Putamen (tissue), 1 donor: ENCODE results near the gene GULP1.
"Not testable (repeated sequence)": the region's sequence is repeated elsewhere in the genome, so short reads cannot be mapped to it uniquely, and the experiment has no call there.

Source experiments
- DNase-seq: peaks from one replicate; pipeline ENCODE4 v3.0.0-alpha.2; 2016; ENCODE audit warnings: low spot score

GULP1 gene

GRCh38 chr2:188601391-188601790 lies 309.7 kb downstream of the GULP1 start:
- no peak for DNase-seq

DNA sequence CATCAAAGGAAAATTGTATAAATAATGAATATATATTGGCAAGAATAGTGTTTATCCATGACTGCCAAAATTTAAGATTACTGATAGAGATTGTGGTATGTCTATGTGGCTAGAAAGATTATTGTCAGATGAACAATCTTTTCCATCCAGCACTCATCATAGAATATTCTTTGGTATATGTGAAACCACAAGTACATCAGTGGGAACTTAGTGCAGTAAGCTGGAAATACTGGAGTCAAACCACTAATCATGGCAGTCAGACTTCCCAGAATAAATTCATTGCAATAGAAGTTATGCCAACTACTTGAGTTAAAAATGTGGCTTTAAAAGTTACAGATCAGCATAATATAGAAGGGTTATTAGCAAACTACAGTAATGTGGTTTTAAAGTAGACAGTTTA lies 310.3 kb downstream of the GULP1 start:
- DNase-seq, result no peak

DNA sequence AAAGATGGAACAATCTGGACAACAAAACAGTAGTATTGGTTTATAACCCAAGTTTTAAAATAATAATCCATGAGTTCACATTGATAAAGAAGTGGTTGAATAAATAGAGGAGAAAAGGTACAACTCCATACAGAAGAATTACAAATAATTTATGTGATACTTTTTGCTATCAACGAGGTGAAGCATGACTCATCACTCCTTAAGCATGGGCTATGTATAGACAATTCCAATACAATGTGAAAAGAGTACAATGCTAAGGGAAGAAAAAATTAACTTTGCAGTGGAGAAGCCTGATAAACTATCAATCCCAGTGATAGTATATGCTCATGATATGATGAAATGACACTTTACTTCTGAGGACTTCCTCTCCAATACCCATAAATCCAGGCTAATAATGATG lies 312.9 kb downstream of the GULP1 start:
- peak; percentile 10 for DNase-seq

GRCh38 chr2:188605609-188606584 lies 314.2 kb downstream of the GULP1 start:
- not testable (repeated sequence) for DNase-seq

- DNase-seq, result not testable (repeated sequence)
Measured at GRCh38 chr2:188606596-188606995, 314.9 kb downstream of the GULP1 start.

GRCh38 chr2:188607501-188607900 lies 315.8 kb downstream of the GULP1 start:
- DNase-seq, result no peak

GRCh38 chr2:188609321-188610049 lies 317.8 kb downstream of the GULP1 start:
- DNase-seq, result no peak

DNA sequence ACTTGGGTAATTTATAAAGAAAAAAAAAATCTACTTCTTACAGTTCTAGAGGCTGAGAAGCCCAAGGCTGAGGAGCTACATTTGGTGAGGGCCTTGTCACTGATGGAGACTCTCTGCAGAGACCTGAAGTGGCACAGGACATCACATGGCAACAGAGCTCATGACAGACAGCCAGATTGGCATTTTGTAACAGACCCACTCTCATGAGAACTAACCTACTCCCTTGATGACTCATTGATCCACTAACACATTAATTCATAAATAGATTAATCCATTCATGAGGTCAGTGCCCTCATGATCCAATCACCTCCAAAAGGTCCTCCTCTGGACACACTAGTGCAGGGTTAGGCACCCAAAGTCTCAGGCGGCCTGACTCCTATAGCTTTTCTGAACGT lies 318.4 kb downstream of the GULP1 start:
- DNase-seq, result no peak

GRCh38 chr2:188610827-188611226 lies 319.2 kb downstream of the GULP1 start:
- no peak for DNase-seq

GRCh38 chr2:188619146-188619545 lies 327.5 kb downstream of the GULP1 start:
- no peak for DNase-seq

- no peak for DNase-seq
Measured at GRCh38 chr2:188620916-188621315, 329.2 kb downstream of the GULP1 start.

DNA sequence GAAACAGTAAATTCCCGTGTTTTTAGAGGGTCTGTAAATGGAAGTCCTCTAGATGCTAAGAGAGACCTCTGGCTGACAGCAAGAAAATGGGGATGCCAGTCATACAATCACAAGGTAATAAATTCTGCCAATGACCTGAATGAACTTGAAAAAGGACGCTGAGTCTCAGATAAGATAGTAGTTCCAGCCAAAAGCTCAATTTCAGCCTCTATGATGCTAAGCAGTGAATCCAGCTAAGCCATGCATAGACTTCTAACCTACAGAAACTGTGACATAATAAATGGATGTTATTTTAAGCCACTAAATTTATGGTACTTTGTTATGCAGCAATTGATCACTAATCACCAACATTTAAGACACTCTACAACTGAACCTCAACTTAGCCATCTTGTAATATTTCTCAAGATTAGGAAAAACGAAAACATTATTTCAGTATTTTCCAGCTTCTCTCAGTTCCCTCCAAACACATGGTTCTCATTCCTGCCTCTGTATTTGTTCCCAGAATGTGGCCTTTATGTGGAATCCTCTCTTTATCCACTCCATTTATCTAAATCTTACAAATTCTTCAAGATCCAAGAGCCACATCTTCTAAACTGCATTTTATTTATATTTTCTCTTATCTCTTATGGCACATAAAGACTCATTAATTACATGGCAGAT lies 331.1 kb downstream of the GULP1 start:
- no peak for DNase-seq

DNA sequence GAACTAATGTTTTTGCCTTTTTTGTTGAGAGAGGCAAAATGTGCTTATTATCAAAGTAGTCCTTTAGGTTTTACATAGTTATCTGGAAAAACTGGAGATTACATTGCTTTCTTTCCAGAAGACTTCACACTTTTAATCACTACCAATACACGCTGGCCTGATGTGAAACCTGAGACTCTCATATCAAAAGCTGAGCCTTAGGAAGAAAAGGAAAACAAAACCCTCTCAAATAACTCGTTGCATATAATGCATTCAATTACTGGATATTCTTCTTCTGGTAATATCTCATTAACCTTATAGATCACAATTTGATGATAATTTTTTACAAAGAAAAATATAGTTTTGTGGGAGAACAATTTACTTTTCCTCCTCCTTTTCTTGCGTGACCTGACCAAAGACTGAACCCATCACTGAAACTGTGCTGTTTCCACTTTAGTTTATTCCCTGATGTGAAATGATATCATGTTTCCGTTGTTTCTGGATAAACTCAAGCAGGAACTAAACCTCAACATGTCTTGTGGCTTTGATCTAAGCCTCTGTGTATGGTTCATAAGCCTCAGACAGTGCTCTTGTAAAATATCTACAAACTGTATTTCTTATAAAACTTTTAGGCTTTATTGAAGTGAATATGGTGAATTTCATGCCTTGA lies 332.4 kb downstream of the GULP1 start:
- no peak for DNase-seq

GRCh38 chr2:188627471-188627870 lies 335.8 kb downstream of the GULP1 start:
- no peak for DNase-seq

DNA sequence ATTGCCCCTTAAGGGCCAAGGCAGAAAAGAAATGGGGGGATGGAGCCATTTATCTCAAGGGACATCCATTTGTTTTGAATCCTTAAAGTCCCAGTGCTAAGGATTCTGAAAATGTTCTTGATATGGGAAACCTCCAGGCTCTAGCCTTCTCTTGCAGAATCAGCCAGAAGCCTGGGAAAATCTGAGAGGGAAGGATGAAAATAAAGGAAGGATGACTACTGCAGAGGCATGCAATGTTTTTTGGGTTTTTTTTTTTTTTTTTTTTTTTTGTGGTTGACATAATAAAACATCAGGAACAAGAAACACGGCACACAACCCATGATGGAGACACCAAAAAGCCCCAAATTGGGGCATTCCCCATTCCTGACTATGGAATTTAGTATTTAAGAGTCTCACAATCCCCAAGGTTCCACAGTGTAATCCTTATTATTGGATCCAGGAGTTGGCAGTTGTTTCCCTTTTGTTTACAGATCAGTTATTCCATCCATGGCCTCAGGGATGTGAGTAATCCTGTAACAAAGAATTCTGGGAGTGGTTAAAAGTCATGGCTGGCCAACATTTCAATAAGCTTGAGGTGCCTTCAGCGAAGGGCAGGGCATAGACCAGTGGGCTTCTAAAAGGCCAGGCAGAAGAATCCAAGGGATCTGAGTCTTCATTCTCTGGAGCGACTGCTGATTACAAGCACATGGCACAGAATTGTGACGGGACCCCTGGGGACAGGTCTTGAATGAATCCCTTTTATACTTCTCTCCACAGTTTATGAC lies 337.5 kb downstream of the GULP1 start:
- DNase-seq, result no peak

GRCh38 chr2:188629753-188630527 lies 338.3 kb downstream of the GULP1 start:
- no peak for DNase-seq

DNA sequence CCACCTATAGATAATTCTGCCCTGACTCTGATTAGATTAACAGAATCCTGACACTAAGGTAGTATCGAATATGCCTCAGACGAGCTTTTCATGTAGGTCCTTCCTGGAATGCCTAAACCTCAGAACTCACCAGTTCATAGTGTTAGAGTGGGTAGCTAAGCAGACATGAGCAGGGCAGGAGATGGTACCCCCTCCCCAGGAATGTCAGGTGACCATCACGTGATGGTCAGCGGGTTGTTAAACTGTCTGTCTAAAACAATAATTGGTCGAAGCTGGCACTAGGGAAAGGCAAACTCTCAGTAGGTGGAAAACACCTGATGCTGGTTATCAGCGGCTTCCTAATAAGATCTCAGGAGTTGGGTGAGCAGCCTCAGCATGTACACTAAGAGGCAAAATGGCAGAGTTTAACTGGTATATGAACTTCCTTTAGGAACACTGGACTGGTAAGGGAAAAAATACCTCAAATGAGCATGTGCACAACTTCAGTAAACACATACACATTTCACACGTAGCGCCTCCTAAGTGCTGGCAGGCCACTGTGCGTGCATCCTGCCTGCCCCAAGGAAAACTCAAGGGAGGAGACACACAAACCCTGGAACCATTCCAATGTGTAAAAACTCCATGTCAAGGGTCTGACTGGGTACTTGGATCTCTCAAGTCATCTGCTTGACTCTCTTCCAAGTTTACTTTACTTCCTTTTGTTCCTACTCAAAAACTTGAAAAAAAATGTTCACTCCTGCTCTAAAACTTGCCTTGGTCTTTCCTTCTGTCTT lies 339.5 kb downstream of the GULP1 start:
- DNase-seq, result no peak

- no peak for DNase-seq
Measured at GRCh38 chr2:188634656-188635055, 343.0 kb downstream of the GULP1 start.
